ENCODE results near the gene PREB.

GRCh38 chr2:27102329-27102728 lies 32.1 kb downstream of the PREB start:
- no peak for TF ChIP-seq CTCF (conservative IDR thresholded peaks at IDR 0.05)
- TF ChIP-seq EZH2 (IDR thresholded peaks at IDR 0.05; ENCODE audit: low read depth): no peak
